ENCODE data around the gene ECT2.
"Not testable (repeated sequence)": the region's sequence is repeated elsewhere in the genome, so short reads cannot be mapped to it uniquely, and the experiment has no call there.

The ECT2 gene

DNA sequence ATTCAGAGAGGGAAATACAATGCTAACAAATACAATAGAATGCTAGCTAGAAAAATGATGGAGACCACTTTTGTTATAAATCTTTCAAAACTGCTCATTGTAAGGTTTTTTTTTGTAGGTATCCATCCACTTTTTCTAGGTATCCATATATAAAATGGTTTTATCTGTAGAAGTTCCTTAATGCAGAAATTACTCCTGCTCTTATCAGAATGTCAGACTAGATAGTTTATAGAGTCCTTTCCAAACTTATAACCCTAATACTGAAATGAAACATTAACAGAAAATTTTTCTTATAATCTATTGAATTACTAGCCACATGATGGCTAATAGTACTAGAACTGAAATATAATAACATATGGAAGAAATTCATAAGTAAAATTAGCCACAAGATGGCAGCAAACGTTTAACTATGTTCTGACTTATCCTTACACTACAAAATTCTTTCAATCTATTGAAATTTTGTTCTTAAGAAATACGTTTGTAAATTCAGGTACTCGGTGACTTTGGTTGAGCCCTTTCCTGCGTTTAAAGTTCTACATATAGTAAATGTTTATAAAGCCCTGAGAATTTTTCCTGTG, 58.5 kb downstream of the ECT2 start:
- DNase-seq (ENCODE audit: low read depth): peak; percentile 8

DNA sequence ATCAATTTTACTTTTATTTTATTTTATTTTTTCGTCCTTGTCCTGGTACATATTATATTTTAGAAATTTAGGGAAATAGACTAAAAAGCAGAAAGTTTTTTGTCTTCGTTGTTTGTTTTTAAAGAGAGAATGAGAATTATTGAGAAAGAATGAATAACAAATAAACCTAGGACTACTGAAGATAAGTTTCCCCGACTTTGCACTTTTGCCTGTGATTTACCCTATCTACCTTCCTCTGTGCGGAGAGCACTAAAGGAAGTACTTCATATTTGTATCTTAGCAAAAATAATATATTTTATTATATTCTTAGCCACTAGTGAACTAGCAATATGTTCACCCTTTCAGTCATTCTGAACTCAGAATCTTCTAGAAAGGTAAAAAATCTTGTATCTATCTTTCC, 60.6 kb downstream of the ECT2 start:
- DNase-seq (ENCODE audit: low read depth): no peak

DNA sequence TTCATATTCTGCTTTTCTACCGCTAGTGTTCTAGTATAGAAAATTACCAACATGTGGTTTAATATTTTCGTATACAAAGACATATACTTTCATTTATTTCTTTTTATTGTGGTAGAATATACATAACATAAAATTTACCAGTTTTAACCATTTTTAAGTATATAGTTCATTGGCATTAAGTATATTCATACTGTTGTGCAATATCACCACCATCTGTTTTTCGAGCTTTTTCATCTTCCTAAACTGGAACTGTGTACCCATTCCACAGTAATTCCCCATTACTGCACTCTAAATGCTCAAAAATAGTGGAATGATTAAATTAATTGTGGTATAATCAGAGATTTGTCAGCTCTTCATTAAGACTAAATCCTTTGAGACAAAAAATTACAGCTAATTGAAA, 62.9 kb downstream of the ECT2 start:
- DNase-seq (ENCODE audit: low read depth): no peak

DNA sequence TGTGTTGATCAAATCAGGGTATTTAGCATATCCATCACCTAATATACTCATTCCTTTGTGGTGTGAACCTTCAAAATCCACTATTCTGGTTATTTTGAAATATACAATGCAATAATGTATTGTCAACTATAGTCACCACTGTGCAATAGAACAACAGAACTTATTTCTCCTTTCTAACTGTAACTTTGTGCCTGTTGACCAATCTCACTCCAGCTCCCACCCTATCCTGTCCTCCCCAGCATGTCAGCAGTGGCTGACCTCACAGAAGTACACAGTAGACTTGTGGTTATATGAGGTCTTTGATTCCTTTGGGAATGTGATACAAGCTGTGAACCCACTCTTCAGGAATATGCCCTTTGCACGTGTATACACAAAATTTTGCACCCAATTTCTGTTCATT, 64.2 kb downstream of the ECT2 start:
- DNase-seq (ENCODE audit: low read depth): no peak

DNA sequence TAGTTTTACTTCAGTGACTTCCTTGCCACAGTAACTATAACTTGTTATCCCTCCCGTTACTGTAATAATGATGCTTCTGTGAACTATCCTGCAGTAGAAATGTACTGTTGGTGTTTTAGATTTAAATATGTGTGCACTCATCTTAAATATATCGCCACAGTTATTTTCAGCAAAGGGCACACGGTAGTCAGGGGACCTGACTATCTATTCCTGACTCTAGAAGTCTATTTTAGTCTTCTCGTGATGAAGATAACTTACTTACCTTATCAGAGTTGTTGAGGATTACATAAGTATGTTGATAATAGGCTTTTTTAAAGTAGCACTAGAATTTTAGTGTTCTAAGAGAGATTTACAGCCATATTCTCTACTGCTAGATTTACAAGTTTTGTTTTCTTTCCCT, 65.3 kb downstream of the ECT2 start:
- DNase-seq (ENCODE audit: low read depth): no peak

DNA sequence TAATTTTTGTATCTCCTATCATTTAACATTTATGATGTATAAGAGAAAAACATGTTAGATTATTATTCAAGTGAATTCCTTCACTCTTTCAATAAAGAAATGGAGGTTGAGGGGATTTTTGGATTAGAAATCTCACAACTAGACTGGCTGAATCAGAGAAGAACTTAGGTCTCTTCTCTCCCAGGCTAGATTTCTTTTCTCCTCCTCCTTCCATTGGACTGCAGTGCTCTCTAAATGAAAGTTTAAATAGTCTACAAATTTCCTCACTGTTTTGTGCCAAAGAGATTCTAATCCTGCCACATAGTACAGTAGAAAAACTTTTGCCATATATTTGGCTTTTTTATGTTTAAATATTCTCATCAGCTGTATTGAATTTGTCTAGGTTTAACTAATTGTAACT, 65.8 kb downstream of the ECT2 start:
- no peak for DNase-seq (ENCODE audit: low read depth)

DNA sequence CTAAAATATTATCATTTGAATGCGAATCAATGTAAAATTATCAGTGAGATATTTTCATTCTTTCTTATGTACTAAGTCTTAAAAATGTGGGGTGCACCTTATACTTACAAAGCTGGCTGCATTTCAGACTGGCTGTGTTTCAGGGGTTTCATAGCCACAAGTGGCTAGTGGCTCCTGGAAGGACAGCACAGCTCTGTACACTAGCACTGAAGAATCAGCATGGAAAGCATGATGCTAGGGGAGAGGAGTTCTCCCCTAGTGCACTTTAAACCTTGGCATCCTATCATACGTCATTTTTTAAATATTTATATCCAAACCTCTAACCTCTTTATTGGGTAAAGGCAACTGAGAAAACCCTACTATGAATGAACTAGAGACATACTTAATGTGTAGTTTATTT, 66.4 kb downstream of the ECT2 start:
- DNase-seq (ENCODE audit: low read depth): no peak

DNA sequence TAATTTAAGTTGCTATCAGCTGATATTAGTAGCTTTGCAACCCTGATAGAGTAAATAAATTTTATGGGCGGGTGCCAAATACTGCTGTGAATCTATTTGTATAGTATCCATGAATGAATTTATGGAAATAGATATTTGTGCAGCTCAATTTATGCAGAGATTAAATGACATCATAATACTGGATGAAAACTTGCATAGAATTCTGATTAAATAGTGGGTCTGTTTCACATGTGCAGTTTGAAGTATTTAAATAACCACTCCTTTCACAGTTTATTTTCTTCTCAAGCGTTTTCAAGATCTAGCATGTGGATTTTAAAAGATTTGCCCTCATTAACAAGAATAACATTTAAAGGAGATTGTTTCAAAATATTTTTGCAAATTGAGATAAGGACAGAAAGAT, 70.0 kb downstream of the ECT2 start:
- no peak for DNase-seq (ENCODE audit: low read depth)

DNA sequence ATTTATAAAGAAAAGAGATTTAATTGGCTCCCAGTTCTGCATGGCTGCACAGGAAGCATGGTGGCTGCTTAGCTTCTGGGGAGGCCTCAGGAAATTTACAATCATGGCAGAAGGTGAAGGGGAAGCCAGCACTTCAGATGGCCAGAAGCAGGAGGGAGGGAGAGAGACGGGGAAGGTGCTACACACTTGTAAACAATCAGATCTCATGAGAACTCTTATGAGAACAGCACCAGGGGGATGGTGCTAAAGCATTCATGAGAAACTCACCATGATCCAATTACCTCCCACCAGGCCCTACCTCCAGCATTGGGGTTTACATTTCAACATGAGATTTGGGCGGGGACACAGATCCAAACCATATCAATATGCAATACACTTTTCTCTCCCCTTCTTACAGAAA, 73.7 kb downstream of the ECT2 start:
- DNase-seq (ENCODE audit: low read depth): no peak

DNA sequence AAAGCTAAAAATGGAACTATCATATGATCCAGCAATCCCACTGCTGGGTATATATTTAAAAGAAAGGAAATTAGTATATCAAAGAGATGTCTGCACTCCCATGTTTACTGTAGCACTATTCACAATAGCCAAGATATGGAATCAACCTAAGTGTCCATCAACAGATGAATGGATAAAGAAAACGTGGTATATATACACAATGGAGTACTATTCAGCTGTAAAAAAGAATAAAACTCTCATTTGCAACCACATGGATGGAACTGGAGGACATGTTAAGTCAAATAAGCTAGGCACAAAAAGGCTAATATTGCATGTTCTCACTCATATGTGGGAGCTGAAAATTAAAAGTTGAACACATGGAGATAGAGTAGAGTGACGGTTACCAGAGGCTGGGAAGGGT, 76.7 kb downstream of the ECT2 start:
- not testable (repeated sequence) for DNase-seq (ENCODE audit: low read depth)

DNA sequence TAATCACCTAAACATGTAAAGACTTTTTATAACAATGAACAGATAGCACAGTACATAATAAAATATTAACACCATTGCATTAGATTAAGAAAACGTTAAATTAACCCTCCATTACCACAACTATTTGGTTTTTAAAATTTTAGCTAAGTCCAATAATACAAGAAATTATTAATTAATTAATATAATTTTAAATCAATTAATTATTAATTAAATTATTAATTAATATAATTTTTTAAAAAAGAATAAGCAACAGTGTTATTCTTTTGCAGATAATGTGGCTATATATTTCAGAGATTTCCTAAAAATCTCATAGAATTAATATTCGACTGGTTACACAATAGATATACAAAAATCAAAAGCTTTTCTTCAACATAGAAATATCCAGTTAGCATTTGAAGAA, 82.5 kb downstream of the ECT2 start:
- DNase-seq (ENCODE audit: low read depth): no peak

DNA sequence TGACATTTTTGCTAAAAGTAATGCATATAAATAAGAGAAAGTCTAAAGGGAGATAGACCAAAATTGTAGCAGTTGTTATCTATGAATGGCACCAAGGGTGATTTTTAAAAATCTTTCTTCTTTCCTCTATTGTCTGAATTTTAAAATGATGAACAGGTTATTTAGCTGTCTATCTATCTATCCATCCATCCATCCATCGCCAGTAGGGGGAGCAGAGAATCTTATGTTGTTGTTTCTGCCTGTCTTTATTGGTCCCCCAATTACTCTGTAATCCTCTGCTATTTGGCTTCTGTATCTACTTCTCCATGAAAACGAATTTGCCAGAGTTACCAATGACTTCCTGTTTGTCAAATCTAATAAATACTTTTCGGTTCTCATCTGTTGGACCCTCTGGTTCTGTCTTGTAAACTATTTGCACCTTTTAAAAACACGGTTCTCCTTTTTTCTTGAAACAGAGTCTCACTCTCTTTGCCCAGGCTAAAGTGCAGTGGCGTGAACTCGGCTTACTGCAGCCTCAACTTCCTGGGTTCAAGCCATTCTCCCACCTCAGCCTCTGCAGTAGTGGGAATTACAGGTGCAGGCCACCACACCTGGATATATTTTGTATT, 86.0 kb downstream of the ECT2 start:
- peak; percentile 15 for DNase-seq (ENCODE audit: low read depth)

DNA sequence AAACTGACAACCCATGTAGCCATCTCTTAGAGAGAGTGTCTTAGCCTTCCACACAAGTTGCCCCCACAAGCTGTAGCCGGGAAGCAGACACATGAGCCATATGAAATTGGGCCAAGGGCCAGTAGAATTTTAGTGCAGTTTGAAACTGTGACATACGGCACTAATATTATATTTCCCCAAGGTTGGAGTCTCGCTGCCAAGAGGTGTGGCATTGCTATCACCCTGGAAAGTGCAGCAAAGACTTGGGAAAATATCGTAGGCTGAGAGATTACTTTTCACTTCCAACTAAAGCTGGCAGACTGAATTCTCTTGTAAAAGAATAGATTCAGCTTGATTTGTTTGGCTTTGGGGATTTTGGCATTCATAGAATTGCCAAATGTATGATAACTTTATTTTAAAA, 89.2 kb downstream of the ECT2 start:
- no peak for DNase-seq (ENCODE audit: low read depth)

DNA sequence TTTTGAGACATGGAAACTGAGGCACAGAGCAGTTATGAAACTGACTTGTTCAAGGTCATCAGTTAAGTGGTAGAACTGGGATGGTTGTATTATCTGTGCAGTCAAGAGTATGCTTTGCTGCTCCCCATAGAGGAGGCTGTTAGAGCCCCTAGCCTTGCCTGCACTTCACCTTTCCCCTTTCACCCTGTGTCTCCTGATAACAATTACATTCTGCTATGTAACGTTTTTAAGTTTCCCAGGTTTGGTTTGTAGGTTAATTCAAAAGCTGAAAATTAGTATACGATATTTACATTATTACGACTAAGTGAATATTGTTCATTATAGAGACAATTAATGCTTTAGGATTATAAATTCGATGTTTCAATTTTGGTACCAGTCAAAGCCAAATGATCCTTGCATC, 89.9 kb downstream of the ECT2 start:
- DNase-seq (ENCODE audit: low read depth): no peak

DNA sequence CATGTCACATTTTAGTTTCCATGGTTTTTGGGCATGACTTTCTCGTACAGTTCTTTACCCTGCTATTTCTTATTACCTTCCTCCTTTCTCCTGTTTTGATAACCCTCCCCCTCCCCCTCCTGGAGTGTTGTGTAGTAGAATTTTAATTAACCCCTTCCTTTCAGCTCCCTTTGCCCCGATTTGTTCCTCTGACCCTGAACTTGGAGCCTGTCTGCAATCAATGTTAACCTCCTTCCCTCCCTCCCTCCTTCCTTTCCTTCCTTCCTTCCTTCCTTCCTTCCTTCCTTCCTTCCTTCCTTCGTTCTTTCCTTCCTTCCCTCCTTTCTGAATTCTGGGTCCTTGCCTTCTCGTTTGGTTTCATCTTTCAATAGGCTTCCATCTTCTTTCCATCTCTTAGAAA, 90.4 kb downstream of the ECT2 start:
- DNase-seq (ENCODE audit: low read depth): no peak

DNA sequence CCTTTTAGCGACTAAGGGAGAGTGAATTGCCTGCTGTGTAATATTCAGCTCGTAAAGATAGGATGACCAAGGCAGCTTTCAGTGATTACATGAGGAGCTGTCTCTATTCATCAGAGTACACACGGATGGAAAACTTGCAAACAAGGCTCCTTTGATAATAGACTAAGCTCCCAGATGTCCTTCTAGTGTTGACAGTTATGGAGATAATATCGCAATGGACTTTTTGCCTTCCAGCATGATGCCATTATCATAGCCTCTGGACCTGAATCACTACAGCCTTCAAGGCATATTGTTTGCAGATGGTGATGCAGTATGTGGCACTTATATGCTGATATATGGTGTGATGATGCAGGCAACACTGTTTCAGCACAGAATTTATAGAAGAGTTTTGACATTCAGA, 93.9 kb downstream of the ECT2 start:
- DNase-seq (ENCODE audit: low read depth): no peak

DNA sequence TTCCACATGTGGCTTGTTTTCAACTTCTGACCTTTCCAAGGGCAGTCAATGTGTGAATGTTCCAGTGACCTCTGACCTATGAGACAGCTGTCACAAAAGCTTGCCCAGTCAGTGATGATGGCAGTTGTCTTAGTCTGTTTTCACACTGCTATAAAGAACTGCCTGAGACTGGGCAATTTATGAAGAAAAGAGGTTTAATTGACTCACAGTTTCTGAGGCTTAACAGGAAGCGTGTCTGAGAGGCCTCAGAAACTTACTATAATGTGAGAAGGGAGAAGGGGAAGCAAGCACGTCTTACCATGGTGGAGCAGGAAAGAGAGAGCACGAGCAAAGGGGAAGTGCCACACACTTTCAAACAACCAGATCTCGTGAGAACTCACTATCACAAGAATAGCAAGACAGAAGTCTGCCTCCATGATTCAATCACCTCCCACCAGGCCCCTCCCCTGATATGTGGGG, 95.6 kb downstream of the ECT2 start:
- DNase-seq (ENCODE audit: low read depth): no peak

DNA sequence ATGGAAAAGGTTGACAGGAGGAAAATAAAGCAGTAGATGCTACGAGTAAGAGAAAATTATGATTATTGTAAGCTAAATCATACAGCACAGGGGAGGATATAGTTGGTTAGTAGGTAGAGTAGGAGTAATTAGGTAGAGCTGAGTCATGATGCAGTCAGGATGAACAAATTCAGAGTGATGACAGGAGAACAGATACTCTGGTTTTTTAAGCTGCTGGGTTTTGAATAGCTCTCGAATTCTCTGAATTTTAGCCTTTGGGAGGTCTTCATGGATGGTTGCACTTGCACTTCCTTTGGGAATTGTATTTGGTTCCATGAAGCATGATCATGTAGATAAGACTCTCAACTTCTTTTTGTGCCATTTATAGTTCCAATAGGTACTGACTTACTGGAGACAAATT, 96.2 kb downstream of the ECT2 start:
- no peak for DNase-seq (ENCODE audit: low read depth)

DNA sequence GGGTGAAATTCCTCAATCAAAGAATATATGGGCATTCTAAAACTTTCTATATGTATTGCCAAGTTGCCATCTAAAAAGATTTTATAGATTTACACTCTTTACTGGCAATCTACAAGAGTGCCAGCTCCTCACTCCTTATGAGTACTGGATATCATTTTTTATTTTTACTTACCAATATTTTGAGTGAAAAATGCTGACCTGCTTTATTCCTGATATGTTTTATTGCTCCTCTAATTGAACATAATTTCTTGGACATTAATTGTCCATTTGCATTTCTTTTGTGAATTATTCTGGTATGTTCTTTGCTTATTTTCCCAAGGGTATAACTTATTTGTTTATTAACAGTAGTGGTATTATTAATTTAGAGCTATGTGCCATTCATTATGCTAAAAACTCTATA, 96.8 kb downstream of the ECT2 start:
- DNase-seq (ENCODE audit: low read depth): no peak

DNA sequence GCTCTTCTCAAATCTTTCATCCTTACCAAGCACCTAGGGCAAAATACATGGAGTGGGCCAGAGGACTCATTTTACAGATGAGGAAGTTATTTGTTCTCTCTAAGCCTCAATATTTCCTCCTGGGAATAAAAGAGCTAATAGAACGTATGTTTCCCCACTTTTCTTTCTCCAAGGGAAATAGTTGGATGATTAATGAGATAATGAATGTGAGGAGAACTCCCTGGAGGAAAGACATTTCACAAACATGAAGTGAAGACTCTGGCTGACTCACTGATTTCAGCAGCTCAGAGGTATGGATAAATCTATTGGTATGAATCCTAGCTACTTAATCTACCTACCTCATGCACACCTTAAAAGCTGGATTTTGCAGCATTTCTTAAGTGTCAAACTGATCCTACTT, 98.4 kb downstream of the ECT2 start:
- peak; percentile 21 for DNase-seq (ENCODE audit: low read depth)

DNA sequence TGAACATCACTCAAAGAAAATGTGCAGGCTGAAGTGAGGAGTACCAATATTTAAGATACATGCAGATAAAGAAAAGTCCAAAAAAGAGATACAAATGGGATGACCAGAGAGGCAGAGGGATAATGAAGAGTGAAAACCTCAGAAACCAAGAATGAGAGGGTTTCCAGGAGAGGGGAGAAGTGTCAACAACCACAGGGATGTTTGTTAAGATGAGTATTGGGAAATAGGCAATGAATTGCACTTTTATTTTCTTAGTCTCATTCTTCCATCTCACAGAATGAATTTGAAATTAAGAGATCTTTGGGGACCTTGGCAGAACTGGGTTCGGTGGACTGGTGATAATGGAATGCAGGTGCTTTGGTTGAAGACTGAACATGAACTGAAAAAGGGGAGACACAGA, 102.5 kb downstream of the ECT2 start:
- DNase-seq (ENCODE audit: low read depth): no peak

DNA sequence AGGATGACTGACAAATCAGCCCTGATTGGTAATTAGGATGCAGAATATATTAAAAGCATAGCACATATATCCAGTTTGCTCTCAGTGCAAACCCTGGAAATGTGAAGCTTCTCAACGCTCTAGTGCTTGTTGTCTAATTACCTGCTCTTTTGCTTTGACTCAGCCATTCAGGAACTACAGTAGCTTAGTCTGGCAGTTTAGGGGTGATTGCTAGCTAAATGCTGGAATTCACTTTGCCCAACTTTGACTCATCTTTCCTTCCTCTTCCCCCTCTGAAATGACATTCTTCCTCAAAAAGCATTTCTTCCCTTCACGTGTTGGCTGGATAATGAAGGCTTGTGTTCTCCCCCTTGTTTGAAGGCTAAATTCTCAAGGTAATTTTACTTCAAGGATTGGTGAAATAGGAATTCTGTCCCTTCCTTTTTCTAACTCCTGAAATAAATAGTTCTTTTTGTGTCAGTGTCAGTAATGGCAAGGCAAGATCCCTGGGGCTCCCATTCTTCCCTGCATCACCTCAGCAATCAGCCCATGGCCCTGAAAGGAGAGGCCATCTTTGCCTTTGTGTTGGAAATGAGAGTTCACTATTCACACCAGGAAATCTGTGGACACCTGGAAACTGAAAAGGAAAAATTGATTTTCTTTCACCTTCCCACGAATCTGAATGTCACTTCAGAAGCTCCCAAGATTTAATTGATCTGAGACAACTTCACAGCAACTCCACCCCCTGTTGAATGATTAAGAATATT, 103.6 kb downstream of the ECT2 start:
- no peak for DNase-seq (ENCODE audit: low read depth)

DNA sequence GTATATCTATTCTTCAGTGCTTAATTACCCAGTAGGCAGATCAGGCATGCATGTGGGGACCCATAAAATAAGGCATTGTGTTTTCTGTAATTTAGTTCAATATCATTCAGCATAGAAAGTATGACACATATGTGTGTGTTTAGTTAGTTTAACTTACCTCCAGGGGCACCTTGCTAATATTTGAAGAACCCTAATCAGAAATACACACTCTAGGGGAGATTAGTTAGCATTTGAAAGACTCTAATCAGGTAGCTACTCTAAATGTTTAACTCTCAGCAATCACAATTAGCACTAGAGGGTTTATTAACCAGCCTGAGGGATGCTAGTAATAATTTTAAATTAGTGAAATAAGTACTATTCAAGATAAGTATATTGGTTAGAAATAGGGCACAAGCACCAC, 104.5 kb downstream of the ECT2 start:
- DNase-seq (ENCODE audit: low read depth): no peak
